Kidney epithelial cell (primary cell): ENCODE data around the gene EFNB1. TPM values are rescaled to one million over a fixed set of nuclear protein-coding genes. Genes with fewer than 3 reads are reported as not detected.

Source experiments
- DNase-seq: peaks from one replicate; pipeline ENCODE4 v3.0.0-alpha.2; 2010; ENCODE audit warnings: low read depth
- H3K27me3 ChIP-seq: 2 replicates; pipeline ENCODE4 v1.6.0; 2011; ENCODE audit warnings: low read length; ENCODE audit not compliant: control insufficient read depth, insufficient read depth
- H3K36me3 ChIP-seq: 2 replicates; pipeline ENCODE4 v1.5.1; 2011; ENCODE audit warnings: low read length; ENCODE audit not compliant: control insufficient read depth, insufficient read depth
- H3K4me3 ChIP-seq: 2 replicates; pipeline ENCODE4 v1.5.1; 2011; ENCODE audit warnings: low read depth, mild to moderate bottlenecking, control low read depth, low read length
- CTCF ChIP-seq: IDR thresholded peaks from 2 replicates; pipeline ENCODE4 v1.5.1; 2011; ENCODE audit warnings: mild to moderate bottlenecking, moderate library complexity, low read length, control low read depth, inconsistent platforms; ENCODE audit not compliant: insufficient read depth, poor library complexity, severe bottlenecking
- total RNA-seq: library from RNA; depleted of rRNA; stranded (reverse); fragments of >200 nt; gene quantifications from 2 replicates; pipeline ENCODE4 v1.2.3, GENCODE V29; 2015

EFNB1 gene
- total RNA-seq, 1 donor from 2014 or later: 45.3 TPM

- H3K36me3 ChIP-seq: peaks cover 1% of the 10 kb centered on the region
Measured at GRCh38 chrX:68840256-68840655, 11.4 kb downstream of the EFNB1 start.

GRCh38 chrX:68841251-68842049 lies 12.6 kb downstream of the EFNB1 start:
- DNase-seq: no peak
- peaks cover 1% of the 10 kb centered on the region for H3K36me3 ChIP-seq
- H3K27me3 ChIP-seq: no peaks in the 10 kb centered on the region
- H3K4me3 ChIP-seq: no peak overlapping the region
- no peak for TF ChIP-seq CTCF

More at GRCh38 chrX:68840256-68840655, 11.4 kb downstream of the EFNB1 start:
- Histone ChIP-seq H3K4me3 (no peak overlapping the region), H3K27me3 (no peaks in the 10 kb centered on the region)
- DNase-seq: no peak
- no peak for TF ChIP-seq CTCF

- Histone ChIP-seq H3K36me3 (peaks cover 1% of the 10 kb centered on the region), H3K27me3 (no peaks in the 10 kb centered on the region), H3K4me3 (no peak overlapping the region)
- no peak for DNase-seq
- no peak for TF ChIP-seq CTCF
Measured at GRCh38 chrX:68842351-68842750, 13.5 kb downstream of the EFNB1 start.

- Histone ChIP-seq H3K27me3 (no peaks in the 10 kb centered on the region), H3K4me3 (no peak overlapping the region), H3K36me3 (peaks cover 1% of the 10 kb centered on the region)
- no peak for DNase-seq
- TF ChIP-seq CTCF: peak; percentile 5
Measured at GRCh38 chrX:68842781-68843581, 14.2 kb downstream of the EFNB1 start.

GRCh38 chrX:68843992-68844391 lies 15.2 kb downstream of the EFNB1 start:
- peaks cover 1% of the 10 kb centered on the region for H3K36me3 ChIP-seq
- no peaks in the 10 kb centered on the region for H3K27me3 ChIP-seq
- TF ChIP-seq CTCF: no peak
- DNase-seq: no peak
- no peak overlapping the region for H3K4me3 ChIP-seq
